AG04449 (cell line): ENCODE data around the gene NR1H2.
"Not testable (repeated sequence)": the region's sequence is repeated elsewhere in the genome, so short reads cannot be mapped to it uniquely, and the experiment has no call there.

Experiments used
- CTCF ChIA-PET: fragments of 350-600 bp; formaldehyde crosslinking; extraction: SDS; loops from one replicate; lab custom pipeline; 2021; ENCODE audit warnings: antibody characterized with exemption; lab: Yijun Ruan, JAX
- POLR2A ChIA-PET: fragments of 400-600, 350-600 bp; formaldehyde crosslinking; extraction: SDS; loops from one replicate; lab custom pipeline; 2020; ENCODE audit warnings: antibody characterized with exemption, inconsistent platforms; lab: Yijun Ruan, JAX
- DNase-seq: peaks from one replicate; pipeline ENCODE4 v3.0.0-alpha.2; 2010; ENCODE audit warnings: low read depth, low spot score
- H3K4me3 ChIP-seq: 2 replicates; pipeline ENCODE4 v1.5.1; 2011; ENCODE audit warnings: low read depth, mild to moderate bottlenecking, control low read depth, low read length
- TF ChIP-seq, protein P1 (sequence below): IDR thresholded peaks from one replicate; pipeline ENCODE4 v1.5.1; 2011; ENCODE audit warnings: mild to moderate bottlenecking, moderate library complexity, low read length, control low read depth, inconsistent platforms; ENCODE audit not compliant: insufficient read depth; ENCODE audit errors: missing control alignments

The NR1H2 gene

GRCh38 chr19:50344661-50345318, 31.5 kb upstream of the NR1H2 start:
- CTCF ChIA-PET: interaction anchor here (1.0 to 2.4 kb wide), 3 partner anchors 8 to 24 kb away, joined by 5 to 7 read pairs (median 5); no protein-coding TSS in a partner anchor
- H3K4me3 ChIP-seq: no peak overlapping the region
- DNase-seq: no peak
- POLR2A ChIA-PET: no interaction called here
- TF ChIP-seq, protein P1, sequence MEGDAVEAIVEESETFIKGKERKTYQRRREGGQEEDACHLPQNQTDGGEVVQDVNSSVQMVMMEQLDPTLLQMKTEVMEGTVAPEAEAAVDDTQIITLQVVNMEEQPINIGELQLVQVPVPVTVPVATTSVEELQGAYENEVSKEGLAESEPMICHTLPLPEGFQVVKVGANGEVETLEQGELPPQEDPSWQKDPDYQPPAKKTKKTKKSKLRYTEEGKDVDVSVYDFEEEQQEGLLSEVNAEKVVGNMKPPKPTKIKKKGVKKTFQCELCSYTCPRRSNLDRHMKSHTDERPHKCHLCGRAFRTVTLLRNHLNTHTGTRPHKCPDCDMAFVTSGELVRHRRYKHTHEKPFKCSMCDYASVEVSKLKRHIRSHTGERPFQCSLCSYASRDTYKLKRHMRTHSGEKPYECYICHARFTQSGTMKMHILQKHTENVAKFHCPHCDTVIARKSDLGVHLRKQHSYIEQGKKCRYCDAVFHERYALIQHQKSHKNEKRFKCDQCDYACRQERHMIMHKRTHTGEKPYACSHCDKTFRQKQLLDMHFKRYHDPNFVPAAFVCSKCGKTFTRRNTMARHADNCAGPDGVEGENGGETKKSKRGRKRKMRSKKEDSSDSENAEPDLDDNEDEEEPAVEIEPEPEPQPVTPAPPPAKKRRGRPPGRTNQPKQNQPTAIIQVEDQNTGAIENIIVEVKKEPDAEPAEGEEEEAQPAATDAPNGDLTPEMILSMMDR: no peak

DNA sequence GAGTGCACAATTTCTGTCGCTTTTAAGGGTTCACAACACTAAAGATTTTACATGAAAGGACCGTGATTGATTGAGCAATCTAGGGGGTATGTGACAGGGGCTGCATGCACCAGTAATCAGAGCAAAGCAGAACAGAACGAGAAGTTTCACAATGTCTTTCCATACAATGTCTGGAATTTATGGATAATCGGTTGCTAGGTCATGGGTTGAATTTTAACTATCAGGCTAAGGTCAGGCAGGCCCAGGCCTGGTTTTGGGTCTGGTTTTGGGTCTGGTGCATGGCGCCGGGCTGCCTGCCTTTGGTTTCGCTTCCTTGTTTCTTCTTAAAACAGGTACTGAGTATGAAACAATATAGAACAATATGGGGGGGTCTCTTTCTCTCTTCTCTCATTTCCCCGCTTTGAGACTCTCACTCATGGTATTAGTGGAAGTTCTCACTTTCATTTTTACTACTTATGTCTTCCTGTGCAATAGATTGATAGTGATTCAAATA, 29.1 kb upstream of the NR1H2 start:
- H3K4me3 ChIP-seq, POLR2A ChIA-PET, DNase-seq: not testable (repeated sequence)
- CTCF ChIA-PET: interaction anchor here (1.1 to 2.4 kb wide), 2 partner anchors 10 to 200 kb away, joined by 6 to 7 read pairs; no protein-coding TSS in a partner anchor

DNA sequence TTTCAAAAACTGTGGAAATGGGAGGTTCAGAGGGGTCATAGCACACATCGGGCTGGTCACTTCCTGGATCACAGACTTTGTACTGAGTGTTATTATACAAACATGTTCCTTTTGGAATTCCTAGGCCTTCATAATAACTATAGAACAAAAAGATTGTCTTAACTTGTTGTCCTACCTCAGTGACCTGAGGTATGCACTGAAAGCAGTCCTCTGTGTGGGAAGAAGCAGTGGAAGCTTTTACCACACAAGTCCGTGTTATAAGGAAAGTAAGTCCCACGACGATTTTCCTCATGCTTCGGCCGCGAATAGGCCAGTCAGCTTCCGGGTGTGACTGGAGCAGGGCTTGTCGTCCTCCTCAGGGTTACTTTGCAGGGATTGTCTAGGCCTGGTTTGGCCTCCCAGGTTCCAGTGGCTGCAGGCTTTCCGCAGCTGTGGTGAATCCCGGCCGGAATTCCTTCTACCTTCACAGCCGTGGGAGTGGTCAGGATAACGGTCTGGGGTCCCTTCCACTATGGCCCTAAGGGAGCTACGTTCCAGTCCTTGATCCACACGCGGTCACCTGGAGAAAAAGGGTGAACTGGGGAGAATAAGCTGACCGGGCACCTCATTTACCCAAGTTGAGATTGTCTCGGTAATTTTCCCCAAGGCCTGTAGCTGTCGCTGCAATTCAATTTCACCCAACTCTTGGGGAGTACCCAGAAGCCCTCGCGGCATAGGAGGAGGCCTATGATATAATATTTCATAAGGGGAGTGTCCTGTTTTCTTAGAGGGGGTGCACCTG, 26.8 kb upstream of the NR1H2 start:
- CTCF ChIA-PET: interaction anchor here (1.2 kb wide), 1 partner anchor 130 kb away, joined by 3 read pairs; no protein-coding TSS in a partner anchor
- no peak overlapping the region for H3K4me3 ChIP-seq
- no peak for DNase-seq
- POLR2A ChIA-PET: no interaction called here
- TF ChIP-seq, protein P1: no peak

- ChIA-PET POLR2A (no interaction called here), CTCF (interaction anchor here (1.0 to 1.5 kb wide), 4 partner anchors 8 to 186 kb away, joined by 3 to 5 read pairs (median 3); no protein-coding TSS in a partner anchor)
- TF ChIP-seq, protein P1: no peak
- H3K4me3 ChIP-seq: no peak overlapping the region
- DNase-seq: no peak
These were observed 24.0 kb upstream of the NR1H2 start for GRCh38 chr19:50352242-50352641.

DNA sequence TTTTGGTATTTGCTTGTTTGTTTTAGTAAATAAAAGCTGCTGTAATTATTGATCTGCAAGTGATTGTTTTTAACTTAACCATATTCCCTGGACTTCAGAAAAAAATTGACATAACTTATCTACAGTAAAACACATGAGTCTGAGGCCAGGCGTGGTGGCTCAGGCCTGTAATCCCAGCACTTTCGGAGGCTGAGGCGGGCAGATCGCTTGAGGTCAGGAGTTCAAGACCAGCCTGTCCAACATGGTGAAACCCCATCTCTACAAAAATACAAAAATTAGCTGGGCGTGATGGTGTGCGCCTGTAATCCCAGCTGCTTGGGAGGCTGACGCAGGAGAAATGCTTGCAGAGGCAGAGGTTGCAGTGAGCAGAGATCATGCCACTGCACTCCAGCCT, 22.8 kb upstream of the NR1H2 start:
- DNase-seq, H3K4me3 ChIP-seq, POLR2A ChIA-PET: not testable (repeated sequence)
- CTCF ChIA-PET: interaction anchor here (1.2 to 1.5 kb wide), 3 partner anchors 10 to 185 kb away, joined by 3 to 5 read pairs (median 5); no protein-coding TSS in a partner anchor

DNA sequence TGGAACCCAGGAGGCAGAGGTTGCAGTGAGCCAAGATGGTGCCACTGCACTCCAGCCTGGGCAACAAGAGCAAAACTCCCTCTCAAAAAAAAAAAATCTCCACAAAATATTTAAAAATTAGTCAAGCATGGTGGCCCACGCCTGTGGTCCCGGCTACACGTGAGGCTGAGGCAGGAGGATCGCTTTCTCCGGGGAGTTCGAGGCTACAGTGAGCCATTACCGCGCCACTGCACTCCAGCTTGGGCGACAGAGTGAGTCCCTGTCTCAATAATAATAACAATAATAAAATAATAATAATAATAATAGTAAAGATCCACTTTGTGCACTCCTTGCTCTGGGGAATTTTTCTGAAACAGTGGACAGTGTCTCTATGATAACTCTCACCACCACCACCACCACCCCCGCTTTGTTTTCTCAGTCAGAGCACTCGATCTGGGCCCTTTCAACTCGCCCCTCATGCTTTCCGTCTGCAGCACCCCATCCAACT, 19.5 kb upstream of the NR1H2 start:
- CTCF ChIA-PET: interaction anchor here (0.8 to 3.0 kb wide), 24 partner anchors 9 to 743 kb away, joined by 3 to 56 read pairs (median 5); partner anchors contain the start of genes JOSD2, NAPSA and POLD1
- no peak for DNase-seq
- TF ChIP-seq, protein P1: no peak
- POLR2A ChIA-PET: interaction anchor here (0.9 kb wide), 1 partner anchor 12 kb away, joined by 4 read pairs; no protein-coding TSS in a partner anchor
- H3K4me3 ChIP-seq: no peak overlapping the region
